Suppressor macrophage treated with lipopolysaccharide for 4 hours (primary cell): ENCODE data around the gene COX8A.

Experiments used
- DNase-seq: peaks from one replicate; pipeline ENCODE4 v3.0.0-alpha.2; 2020

Gene COX8A

DNA sequence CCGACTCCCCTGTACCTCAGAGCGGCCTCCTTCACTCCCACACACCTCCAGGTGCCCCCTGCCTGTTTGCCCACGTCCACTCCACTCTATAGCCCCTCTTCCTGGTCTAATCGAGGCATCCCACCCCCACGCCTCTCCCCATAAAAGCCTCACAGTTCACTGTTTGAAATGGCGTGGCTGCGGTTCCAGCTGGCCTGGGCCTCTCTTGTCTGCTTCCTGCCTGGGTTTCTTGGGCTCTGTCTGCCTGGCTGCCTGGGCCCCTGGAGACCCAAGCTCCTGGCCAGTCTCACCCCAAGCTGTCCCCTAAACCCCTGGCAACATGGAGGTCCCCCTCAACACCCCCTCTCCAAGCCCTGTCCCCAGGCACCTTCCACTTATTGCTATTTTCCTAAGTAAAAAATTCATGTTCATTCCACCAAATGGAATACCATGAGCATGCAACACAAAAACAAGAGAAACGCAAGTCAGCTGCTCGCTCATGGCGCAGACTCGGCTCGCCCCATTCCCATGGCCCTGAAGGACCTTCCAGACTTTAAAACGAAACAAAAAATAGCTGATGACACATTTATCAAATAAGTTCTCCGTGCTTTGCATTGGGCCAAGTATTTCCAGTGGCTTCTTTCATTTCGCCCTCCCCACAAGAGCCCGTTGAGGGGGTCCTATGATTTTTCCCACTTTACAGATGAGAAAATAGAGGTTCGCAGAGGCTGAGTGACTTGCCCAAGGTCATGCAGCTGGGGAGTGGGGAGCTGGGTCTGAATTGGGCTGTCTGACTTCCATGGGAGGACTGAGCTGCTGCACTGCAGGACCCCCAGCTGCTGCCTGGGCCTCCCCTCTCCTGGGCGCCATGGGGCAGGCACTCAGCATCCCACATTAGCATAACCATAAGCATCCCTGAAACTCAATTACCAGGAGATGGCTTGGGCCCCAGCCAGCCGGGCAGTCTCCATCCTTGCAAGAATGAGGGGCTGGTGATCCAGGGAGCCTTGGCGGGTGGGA is 49.6 kb downstream of the COX8A start:
- no peak for DNase-seq

DNA sequence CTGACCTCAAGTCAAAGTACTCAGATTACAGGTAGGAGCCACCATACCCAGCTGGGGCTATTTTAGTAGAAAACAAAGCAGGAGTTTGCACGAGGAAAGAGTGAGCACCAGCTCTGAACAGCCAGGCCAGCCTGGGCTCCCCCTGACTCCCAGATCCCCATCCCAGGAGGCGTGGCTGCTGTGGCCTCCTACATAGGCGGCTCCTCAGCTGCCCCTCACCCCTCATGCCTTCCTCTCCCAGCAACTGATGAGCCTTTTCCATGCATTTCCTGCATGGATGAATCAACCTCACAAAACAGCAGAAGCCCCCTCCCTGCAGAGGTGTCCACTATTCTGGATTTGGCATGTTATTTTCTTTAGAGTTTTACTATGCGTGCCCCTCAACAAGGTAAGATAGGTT is 50.8 kb downstream of the COX8A start:
- no peak for DNase-seq
